Testis (tissue), 2 donors: ENCODE results near the gene NECAP2.

Experiments used
- POLR2A ChIP-seq: fragments of 450-650 bp; IDR thresholded peaks from one replicate; pipeline ENCODE4 v1.6.1; 2017; ENCODE audit warnings: antibody characterized with exemption, mild to moderate bottlenecking, moderate library complexity
- TF ChIP-seq, protein P1 (sequence below), 3 experiments: fragments of 450-650 bp in 2 of 3; fragments of 200-600 bp in 1 of 3; sonication (generic) in 1 of 3; IDR thresholded peaks; one replicate each; pipeline ENCODE4 v1.5.1; 2016 to 2019; ENCODE audit warnings: antibody characterized with exemption in 3 of 3, mild to moderate bottlenecking in 2 of 3, moderate library complexity in 1 of 3

DNA sequence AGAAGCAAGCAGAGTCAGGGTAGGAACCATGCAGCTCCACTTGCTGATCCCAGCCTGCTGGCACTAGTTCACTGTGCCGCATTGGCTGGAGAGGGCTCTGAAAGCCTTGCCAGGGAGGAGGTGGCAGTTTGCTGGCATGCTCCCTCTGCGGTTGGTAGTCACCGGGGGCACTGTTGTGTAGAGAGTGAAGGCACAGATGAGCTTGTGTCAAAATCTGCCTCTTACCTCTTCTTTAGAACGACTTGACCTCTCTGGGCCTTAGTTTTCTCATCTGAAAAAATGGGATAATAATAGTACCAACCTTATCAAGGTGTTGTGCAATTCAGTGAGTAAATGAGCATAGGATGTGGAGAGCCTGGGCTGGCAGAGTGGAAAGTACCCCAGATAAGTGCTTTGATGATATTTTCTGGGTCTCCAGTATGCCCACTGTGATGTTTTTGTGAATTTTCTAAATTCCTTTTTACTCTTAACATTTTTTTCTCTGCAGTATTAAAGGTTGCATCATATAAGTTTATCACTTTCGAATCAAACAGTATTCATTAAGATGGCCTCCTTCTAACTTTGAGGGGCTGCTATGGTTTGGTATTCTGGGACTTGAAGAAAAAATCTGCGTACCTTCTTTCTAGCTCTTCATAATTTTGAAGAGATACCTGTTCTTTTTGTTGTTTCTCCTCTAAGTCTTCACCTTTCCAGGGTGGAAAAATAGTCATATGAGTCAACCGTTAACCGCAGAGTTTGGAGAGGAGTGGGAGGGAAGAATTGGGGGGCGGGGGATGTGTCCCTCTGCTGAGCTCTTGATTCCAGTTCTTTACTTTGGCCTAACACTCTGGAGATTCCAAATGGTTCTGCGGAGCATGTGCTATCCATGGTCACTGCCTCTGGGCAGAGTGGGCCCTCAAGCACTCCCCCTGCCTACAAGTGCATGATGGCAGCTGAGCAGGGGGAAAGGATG, 46.7 kb upstream of the NECAP2 start:
- TF ChIP-seq, protein P1, sequence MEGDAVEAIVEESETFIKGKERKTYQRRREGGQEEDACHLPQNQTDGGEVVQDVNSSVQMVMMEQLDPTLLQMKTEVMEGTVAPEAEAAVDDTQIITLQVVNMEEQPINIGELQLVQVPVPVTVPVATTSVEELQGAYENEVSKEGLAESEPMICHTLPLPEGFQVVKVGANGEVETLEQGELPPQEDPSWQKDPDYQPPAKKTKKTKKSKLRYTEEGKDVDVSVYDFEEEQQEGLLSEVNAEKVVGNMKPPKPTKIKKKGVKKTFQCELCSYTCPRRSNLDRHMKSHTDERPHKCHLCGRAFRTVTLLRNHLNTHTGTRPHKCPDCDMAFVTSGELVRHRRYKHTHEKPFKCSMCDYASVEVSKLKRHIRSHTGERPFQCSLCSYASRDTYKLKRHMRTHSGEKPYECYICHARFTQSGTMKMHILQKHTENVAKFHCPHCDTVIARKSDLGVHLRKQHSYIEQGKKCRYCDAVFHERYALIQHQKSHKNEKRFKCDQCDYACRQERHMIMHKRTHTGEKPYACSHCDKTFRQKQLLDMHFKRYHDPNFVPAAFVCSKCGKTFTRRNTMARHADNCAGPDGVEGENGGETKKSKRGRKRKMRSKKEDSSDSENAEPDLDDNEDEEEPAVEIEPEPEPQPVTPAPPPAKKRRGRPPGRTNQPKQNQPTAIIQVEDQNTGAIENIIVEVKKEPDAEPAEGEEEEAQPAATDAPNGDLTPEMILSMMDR (IDR thresholded peaks at IDR 0.05) = no peak
- TF ChIP-seq POLR2A = no peak
